H1 (cell line): ENCODE results near the gene LENG1. TPM values are rescaled to one million over a fixed set of nuclear protein-coding genes. Genes with fewer than 3 reads are reported as not detected.

Experiments
- BACH1 ChIP-seq: IDR thresholded peaks from 2 replicates; pipeline ENCODE4 v1.6.1; 2012; ENCODE audit warnings: low read length, improper control_type of control experiment
- JUN ChIP-seq: IDR thresholded peaks from 2 replicates; pipeline ENCODE4 v1.6.1; 2011; ENCODE audit warnings: low read depth, mild to moderate bottlenecking, improper control_type of control experiment, low read length
- JUND ChIP-seq: IDR thresholded peaks from 2 replicates; pipeline ENCODE4 v1.6.1; 2011; ENCODE audit warnings: mild to moderate bottlenecking, improper control_type of control experiment, low read length
- POU5F1 ChIP-seq: IDR thresholded peaks from 2 replicates; pipeline ENCODE4 v1.6.1; 2011; ENCODE audit warnings: low read depth, mild to moderate bottlenecking, low read length, moderate library complexity
- SIRT6 ChIP-seq: IDR thresholded peaks from one replicate; pipeline ENCODE4 v1.7.1; 2012; ENCODE audit warnings: low read length, inconsistent platforms
- TEAD4 ChIP-seq: IDR thresholded peaks from 2 replicates; pipeline ENCODE4 v1.6.1; 2012; ENCODE audit warnings: low read depth, low read length, inconsistent platforms, mixed read lengths
- ZNF274 ChIP-seq: IDR thresholded peaks from 2 replicates; pipeline ENCODE4 v1.7.0; 2012; ENCODE audit warnings: low read length, borderline replicate concordance; ENCODE audit errors: extremely low read depth
- polyA plus RNA-seq, 7 experiments: library from polyadenylated mRNA; depleted of rRNA in 3 of 7; stranded (reverse) in 5 of 7; unstranded in 2 of 7; fragments of >200 nt in 5 of 7; fragments of 200-250 nt in 2 of 7; gene quantifications; 1 replicate in 5 of 7; 2 replicates in 1 of 7; 4 replicates in 1 of 7; pipeline versions ENCODE4 v1.2.1 to v1.2.3, GENCODE V29; 2011 to 2013; ENCODE audit warnings: missing spikeins in 2 of 7, mixed read lengths in 2 of 7
- total RNA-seq: library from RNA; stranded (reverse); fragmentation: NEBNext Ultra II Directional; extraction: Animal tissue kit (Norgen Biotek cat#: 25700); gene quantifications from 2 replicates; pipeline ENCODE4 v1.2.1, GENCODE V29; 2021
- TF ChIP-seq, protein P1 (sequence below): fragments of 300-600 bp; sonication (generic); IDR thresholded peaks from 2 replicates; pipeline ENCODE4 v1.7.1; 2012; ENCODE audit warnings: low read length, moderate library complexity, mild to moderate bottlenecking, inconsistent platforms; ENCODE audit not compliant: insufficient replicate concordance
- TF ChIP-seq, protein P2 (sequence below): IDR thresholded peaks from 2 replicates; pipeline ENCODE4 v1.6.1; 2011; ENCODE audit warnings: low read length, improper control_type of control experiment

LENG1 gene
- total and polyA plus RNA-seq, 2 of the 8 experiments (the other 6 are each of a cell fraction or from before 2014, with no cell fraction given) = 1.2 to 4.4 TPM

- no peak for TF ChIP-seq ZNF274
- TF ChIP-seq TEAD4 = peak; percentile 7; the same call in 1 of the 2 replicates
- TF ChIP-seq JUN = no peak
- no peak for TF ChIP-seq POU5F1
- TF ChIP-seq, protein P1, sequence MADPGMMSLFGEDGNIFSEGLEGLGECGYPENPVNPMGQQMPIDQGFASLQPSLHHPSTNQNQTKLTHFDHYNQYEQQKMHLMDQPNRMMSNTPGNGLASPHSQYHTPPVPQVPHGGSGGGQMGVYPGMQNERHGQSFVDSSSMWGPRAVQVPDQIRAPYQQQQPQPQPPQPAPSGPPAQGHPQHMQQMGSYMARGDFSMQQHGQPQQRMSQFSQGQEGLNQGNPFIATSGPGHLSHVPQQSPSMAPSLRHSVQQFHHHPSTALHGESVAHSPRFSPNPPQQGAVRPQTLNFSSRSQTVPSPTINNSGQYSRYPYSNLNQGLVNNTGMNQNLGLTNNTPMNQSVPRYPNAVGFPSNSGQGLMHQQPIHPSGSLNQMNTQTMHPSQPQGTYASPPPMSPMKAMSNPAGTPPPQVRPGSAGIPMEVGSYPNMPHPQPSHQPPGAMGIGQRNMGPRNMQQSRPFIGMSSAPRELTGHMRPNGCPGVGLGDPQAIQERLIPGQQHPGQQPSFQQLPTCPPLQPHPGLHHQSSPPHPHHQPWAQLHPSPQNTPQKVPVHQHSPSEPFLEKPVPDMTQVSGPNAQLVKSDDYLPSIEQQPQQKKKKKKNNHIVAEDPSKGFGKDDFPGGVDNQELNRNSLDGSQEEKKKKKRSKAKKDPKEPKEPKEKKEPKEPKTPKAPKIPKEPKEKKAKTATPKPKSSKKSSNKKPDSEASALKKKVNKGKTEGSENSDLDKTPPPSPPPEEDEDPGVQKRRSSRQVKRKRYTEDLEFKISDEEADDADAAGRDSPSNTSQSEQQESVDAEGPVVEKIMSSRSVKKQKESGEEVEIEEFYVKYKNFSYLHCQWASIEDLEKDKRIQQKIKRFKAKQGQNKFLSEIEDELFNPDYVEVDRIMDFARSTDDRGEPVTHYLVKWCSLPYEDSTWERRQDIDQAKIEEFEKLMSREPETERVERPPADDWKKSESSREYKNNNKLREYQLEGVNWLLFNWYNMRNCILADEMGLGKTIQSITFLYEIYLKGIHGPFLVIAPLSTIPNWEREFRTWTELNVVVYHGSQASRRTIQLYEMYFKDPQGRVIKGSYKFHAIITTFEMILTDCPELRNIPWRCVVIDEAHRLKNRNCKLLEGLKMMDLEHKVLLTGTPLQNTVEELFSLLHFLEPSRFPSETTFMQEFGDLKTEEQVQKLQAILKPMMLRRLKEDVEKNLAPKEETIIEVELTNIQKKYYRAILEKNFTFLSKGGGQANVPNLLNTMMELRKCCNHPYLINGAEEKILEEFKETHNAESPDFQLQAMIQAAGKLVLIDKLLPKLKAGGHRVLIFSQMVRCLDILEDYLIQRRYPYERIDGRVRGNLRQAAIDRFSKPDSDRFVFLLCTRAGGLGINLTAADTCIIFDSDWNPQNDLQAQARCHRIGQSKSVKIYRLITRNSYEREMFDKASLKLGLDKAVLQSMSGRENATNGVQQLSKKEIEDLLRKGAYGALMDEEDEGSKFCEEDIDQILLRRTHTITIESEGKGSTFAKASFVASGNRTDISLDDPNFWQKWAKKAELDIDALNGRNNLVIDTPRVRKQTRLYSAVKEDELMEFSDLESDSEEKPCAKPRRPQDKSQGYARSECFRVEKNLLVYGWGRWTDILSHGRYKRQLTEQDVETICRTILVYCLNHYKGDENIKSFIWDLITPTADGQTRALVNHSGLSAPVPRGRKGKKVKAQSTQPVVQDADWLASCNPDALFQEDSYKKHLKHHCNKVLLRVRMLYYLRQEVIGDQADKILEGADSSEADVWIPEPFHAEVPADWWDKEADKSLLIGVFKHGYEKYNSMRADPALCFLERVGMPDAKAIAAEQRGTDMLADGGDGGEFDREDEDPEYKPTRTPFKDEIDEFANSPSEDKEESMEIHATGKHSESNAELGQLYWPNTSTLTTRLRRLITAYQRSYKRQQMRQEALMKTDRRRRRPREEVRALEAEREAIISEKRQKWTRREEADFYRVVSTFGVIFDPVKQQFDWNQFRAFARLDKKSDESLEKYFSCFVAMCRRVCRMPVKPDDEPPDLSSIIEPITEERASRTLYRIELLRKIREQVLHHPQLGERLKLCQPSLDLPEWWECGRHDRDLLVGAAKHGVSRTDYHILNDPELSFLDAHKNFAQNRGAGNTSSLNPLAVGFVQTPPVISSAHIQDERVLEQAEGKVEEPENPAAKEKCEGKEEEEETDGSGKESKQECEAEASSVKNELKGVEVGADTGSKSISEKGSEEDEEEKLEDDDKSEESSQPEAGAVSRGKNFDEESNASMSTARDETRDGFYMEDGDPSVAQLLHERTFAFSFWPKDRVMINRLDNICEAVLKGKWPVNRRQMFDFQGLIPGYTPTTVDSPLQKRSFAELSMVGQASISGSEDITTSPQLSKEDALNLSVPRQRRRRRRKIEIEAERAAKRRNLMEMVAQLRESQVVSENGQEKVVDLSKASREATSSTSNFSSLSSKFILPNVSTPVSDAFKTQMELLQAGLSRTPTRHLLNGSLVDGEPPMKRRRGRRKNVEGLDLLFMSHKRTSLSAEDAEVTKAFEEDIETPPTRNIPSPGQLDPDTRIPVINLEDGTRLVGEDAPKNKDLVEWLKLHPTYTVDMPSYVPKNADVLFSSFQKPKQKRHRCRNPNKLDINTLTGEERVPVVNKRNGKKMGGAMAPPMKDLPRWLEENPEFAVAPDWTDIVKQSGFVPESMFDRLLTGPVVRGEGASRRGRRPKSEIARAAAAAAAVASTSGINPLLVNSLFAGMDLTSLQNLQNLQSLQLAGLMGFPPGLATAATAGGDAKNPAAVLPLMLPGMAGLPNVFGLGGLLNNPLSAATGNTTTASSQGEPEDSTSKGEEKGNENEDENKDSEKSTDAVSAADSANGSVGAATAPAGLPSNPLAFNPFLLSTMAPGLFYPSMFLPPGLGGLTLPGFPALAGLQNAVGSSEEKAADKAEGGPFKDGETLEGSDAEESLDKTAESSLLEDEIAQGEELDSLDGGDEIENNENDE = no peak
- TF ChIP-seq BACH1 = no peak
- TF ChIP-seq, protein P2, sequence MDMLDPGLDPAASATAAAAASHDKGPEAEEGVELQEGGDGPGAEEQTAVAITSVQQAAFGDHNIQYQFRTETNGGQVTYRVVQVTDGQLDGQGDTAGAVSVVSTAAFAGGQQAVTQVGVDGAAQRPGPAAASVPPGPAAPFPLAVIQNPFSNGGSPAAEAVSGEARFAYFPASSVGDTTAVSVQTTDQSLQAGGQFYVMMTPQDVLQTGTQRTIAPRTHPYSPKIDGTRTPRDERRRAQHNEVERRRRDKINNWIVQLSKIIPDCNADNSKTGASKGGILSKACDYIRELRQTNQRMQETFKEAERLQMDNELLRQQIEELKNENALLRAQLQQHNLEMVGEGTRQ = no peak
- no peak for TF ChIP-seq SIRT6
- TF ChIP-seq JUND = no peak
Measured at GRCh38 chr19:54115109-54116063, 44.1 kb downstream of the LENG1 start, which contains the start of the genes PRPF31 and TFPT (continued).
